Heart right ventricle (tissue), 16 donors: ENCODE data around the gene SLC25A42. TPM values are rescaled to one million over a fixed set of nuclear protein-coding genes. Genes with fewer than 3 reads are reported as not detected.

Source experiments
- ATAC-seq, 8 donors: fragments of 200-7000 bp; cut with Tn5 transposase; one replicate each; pipeline ENCODE4 v1.9.1; 2020; ENCODE audit warnings: mild to moderate bottlenecking in 8 of 8, moderate library complexity in 8 of 8, moderate number of reproducible peaks in 1 of 8
- DNase-seq, 2 donors: peaks; one replicate each; pipeline ENCODE4 v3.0.0-alpha.2; 2020
- H3K27ac ChIP-seq, 10 donors: fragments of 200-600 bp; sonication (generic) in 2 of 10; one replicate each; pipeline versions ENCODE4 v1.5.0 to v1.8.0; 2020 to 2022; ENCODE audit warnings: mild to moderate bottlenecking in 3 of 10
- H3K27me3 ChIP-seq, 7 donors: fragments of 200-600 bp; one replicate each; pipeline ENCODE4 v1.8.0; 2021 to 2022; ENCODE audit warnings: mild to moderate bottlenecking in 2 of 7
- H3K36me3 ChIP-seq, 9 donors: fragments of 200-600 bp; sonication (generic) in 1 of 9; one replicate each; pipeline versions ENCODE4 v1.5.0 to v1.8.0; 2020 to 2022; ENCODE audit warnings: mild to moderate bottlenecking in 2 of 9
- H3K4me1 ChIP-seq, 9 donors: fragments of 200-600 bp; sonication (generic) in 1 of 9; one replicate each; pipeline versions ENCODE4 v1.5.0 to v1.8.0; 2020 to 2022; ENCODE audit warnings: mild to moderate bottlenecking in 4 of 9
- H3K4me3 ChIP-seq, 10 donors: fragments of 200-600 bp; sonication (generic) in 2 of 10; one replicate each; pipeline versions ENCODE4 v1.5.0 to v1.8.0; 2020 to 2022; ENCODE audit warnings: mild to moderate bottlenecking in 7 of 10, moderate library complexity in 2 of 10
- H3K9me3 ChIP-seq, 11 donors: fragments of 200-600 bp in 10 of 11; sonication (generic) in 2 of 11; one replicate each; pipeline versions ENCODE4 v1.5.0 to v1.8.0; 2013 to 2022; ENCODE audit warnings: mild to moderate bottlenecking in 2 of 11, control low read depth in 1 of 11, moderate library complexity in 1 of 11
- WGBS, 2 donors: extraction: QIAGEN DNeasy Blood & Tissue Kit; methylation state at CpG; one replicate each; pipeline ENCODE4 v1.1.7; 2013; ENCODE audit warnings: inconsistent platforms in 1 of 2; 5-methylcytosine and 5-hydroxymethylcytosine counted together
- intact Hi-C, 10 donors: fragments of 100-400 bp; cut with DNase I; formaldehyde crosslinking; loops; one replicate each; pipeline versions ENCODE4 v1.11.1 to v1.14.2; 2022
- polyA plus RNA-seq, 2 donors: library from polyadenylated mRNA; stranded (reverse); fragments of 200-250 nt; gene quantifications; one replicate each; pipeline ENCODE4 v1.2.3, GENCODE V29; 2013
- total RNA-seq, 10 donors: library from RNA; stranded (reverse); fragmentation: NEBNext Ultra II Directional in 3 of 10; extraction: Animal tissue kit (Norgen Biotek cat#: 25700) in 3 of 10; gene quantifications; one replicate each; pipeline versions ENCODE4 v1.2.1 to v1.2.4, GENCODE V29; 2021 to 2023
- TF ChIP-seq, protein P1 (sequence below), 9 donors: fragments of 200-600 bp; sonication (generic) in 2 of 9; IDR thresholded peaks; one replicate each; pipeline versions ENCODE4 v1.5.0 to v1.8.0; 2021 to 2022; ENCODE audit warnings: antibody characterized with exemption in 9 of 9, mild to moderate bottlenecking in 5 of 9, moderate library complexity in 1 of 9
- donor health status: Arrhythmogenic right ventricular cardiomyopathy.
- donor health status: ischemic (EF 13 %, LVEDD 7.1; RV severe dilation, severe dysfunction).
- donor health status: healthy with polysubstance abuse.
- donor health status: DM: no; HTN: yes; CAD: no.
- donor health status: DM: no; HTN: no; CAD: no.
- donor health status: ischemic (EF 25% LVEDD 6.9; RV normal size, moderate dysfunction).
- donor health status: ischemic (EF 25% LVEDD 5.7; RV mildly dilated, moderate dysfunction).
- donor health status: healthy.
- donor health status: DM: yes; HTN: yes; CAD: no.
- donor health status: Ischemic cardiomyopathy.
- donor health status: ischemic (EF 35%, LVEDD 5.7; RV mildly dilated, moderate dysfunction).
- donor health status: nonischemic (EF 11% LVEDD 7.7; RV severe dilation, severe dysfunction).
- donor health status: DM: yes; HTN: yes; CAD: no.
- donor health status: PGD.
- donor health status: ischemic (EF 29% LVEDD 5.4; RV normal size, mild dysfunction).
- donor health status: nonischemic (EF 23%, LVEDD 6.1; RV moderate dilation, normal function).

SLC25A42 gene
- total and polyA plus RNA-seq, 12 donors = 15.7 to 24.1 (median 18.2) TPM

DNA sequence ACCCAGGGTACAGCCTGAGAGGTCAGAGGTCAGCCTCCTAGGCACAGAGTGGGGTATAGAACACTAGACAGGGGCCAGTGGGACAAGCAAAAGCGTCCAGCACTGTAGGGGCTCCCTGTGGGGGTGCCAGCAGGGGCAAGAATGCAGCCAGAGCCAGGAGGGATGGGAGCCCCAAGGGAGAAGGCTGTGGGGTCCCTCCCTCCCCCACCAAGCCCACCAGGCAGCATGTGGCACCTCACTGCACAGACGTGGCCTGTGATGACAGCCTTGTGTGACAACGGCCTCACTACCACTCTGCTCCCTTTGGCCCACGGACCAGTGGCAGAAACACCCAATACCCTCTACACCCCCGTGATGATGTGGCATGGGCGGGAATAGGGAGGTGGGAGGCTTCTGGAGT is 20.3 kb upstream of the SLC25A42 start:
- TF ChIP-seq, protein P1, sequence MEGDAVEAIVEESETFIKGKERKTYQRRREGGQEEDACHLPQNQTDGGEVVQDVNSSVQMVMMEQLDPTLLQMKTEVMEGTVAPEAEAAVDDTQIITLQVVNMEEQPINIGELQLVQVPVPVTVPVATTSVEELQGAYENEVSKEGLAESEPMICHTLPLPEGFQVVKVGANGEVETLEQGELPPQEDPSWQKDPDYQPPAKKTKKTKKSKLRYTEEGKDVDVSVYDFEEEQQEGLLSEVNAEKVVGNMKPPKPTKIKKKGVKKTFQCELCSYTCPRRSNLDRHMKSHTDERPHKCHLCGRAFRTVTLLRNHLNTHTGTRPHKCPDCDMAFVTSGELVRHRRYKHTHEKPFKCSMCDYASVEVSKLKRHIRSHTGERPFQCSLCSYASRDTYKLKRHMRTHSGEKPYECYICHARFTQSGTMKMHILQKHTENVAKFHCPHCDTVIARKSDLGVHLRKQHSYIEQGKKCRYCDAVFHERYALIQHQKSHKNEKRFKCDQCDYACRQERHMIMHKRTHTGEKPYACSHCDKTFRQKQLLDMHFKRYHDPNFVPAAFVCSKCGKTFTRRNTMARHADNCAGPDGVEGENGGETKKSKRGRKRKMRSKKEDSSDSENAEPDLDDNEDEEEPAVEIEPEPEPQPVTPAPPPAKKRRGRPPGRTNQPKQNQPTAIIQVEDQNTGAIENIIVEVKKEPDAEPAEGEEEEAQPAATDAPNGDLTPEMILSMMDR (IDR thresholded peaks at IDR 0.05) = no peak
- Histone ChIP-seq H3K9me3 (no peaks in the 10 kb centered on the region), H3K27ac (no peak overlapping the region), H3K4me1 (peaks cover 0 to 6% (median 0%) of the 10 kb centered on the region in 9 donors), H3K4me3 (no peak overlapping the region), H3K27me3 (no peaks in the 10 kb centered on the region), H3K36me3 (peaks cover 0 to 68% (median 0%) of the 10 kb centered on the region in 9 donors)
- ATAC-seq (peak in 1 of 8 donors; percentile 25), DNase-seq (no peak)
- WGBS, 2 donors = 86 to 90% methylated on average over 6 of the region's 6 CpGs
- intact Hi-C loops = no loop called here

DNA sequence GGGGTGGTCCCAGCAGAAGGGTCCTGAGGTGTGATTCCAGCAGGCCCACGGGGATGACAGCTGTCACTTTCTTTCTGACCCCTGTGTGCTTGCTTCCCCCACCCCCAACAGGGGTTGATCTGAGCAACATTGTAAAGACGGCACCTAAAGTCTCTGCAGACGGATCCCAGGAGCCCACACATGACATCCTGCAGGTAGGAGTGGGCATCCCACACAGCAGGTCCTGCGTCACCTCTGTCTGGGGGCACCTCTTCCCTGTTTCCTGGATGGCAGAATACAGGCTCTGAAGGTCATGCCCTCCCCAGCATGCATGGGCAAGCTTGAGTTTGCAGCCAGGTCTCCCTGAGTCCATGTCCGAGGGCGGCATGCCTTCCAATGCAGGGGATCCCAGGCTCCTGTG is 19.9 kb upstream of the SLC25A42 start:
- intact Hi-C loops = no loop called here
- DNase-seq = no peak

DNA sequence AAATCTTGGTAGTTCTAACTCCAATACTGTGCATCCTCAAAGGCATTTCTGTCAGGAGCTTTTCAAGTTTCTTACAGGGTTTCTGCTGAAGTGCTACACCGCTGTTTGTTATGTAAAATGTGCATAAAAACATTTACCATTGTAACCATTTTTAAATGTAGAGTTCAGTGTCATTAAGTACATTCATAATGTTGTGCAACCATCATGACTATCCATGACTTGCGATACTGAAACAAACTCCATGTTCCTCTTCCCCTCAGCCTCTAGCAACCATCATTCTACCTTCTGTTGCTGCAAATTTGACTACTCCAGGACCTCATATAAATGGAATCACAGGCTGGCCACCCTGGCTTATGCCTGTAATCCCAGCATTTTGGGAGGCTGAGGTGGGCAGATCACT is 14.4 kb upstream of the SLC25A42 start:
- TF ChIP-seq, protein P1 (IDR thresholded peaks at IDR 0.05) = no peak
- no peak for ATAC-seq
- WGBS, 2 donors = 95 to 96% methylated on average over 2 of the region's 2 CpGs
- no peak overlapping the region for H3K4me3 ChIP-seq
- DNase-seq = no peak
- peaks cover 0 to 97% (median 6%) of the 10 kb centered on the region in 9 donors for H3K36me3 ChIP-seq
- no peaks in the 10 kb centered on the region for H3K9me3 ChIP-seq
- no peaks in the 10 kb centered on the region for H3K27me3 ChIP-seq
- intact Hi-C loops = no loop called here
- H3K27ac ChIP-seq = no peak overlapping the region
- H3K4me1 ChIP-seq = no peaks in the 10 kb centered on the region

More for the DNA sequence above, 19.9 kb upstream of the SLC25A42 start:
- TF ChIP-seq, protein P1 (IDR thresholded peaks at IDR 0.05) = no peak
- 95 to 97% methylated on average over 6 of the region's 6 CpGs for WGBS, 2 donors
- H3K4me1 ChIP-seq = peaks cover 0 to 6% (median 0%) of the 10 kb centered on the region in 9 donors
- no peak overlapping the region for H3K4me3 ChIP-seq
- no peak overlapping the region for H3K27ac ChIP-seq
- no peaks in the 10 kb centered on the region for H3K27me3 ChIP-seq
- no peaks in the 10 kb centered on the region for H3K9me3 ChIP-seq
- ATAC-seq = peak in 1 of 8 donors; percentile 20
- peaks cover 0 to 66% (median 0%) of the 10 kb centered on the region in 9 donors for H3K36me3 ChIP-seq

DNA sequence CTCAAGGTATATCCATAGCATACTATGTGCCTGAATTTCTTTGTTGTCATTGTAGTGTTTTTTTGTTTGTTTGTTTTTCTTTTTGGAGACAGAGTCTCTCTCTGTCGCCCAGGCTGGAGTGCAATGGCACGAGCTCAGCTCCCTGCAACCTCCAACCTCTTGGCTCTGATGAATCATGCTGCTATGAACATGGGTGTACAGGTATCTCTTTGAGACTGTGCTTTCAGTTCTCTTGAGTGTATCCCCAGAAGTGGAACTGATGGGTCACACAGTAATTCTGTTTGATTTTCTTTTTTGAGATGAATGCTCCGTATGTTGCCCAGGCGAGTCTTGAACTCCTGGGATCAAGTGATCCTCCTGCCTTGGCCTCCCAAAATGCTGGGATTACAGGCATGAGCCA is 13.7 kb upstream of the SLC25A42 start:
- DNase-seq (no peak), ATAC-seq (no peak)
- WGBS, 2 donors = 92 to 95% methylated on average over 4 of the region's 4 CpGs
- H3K27ac ChIP-seq = no peak overlapping the region
- H3K9me3 ChIP-seq = no peaks in the 10 kb centered on the region
- H3K4me1 ChIP-seq = no peaks in the 10 kb centered on the region
- H3K4me3 ChIP-seq = no peak overlapping the region
- TF ChIP-seq, protein P1 (IDR thresholded peaks at IDR 0.05) = no peak
- H3K27me3 ChIP-seq = no peaks in the 10 kb centered on the region
- intact Hi-C loops = loop anchor here in 3 of 10 donors (5.0 to 10.0 kb wide), 4 partner anchors 55 to 132 kb away; no protein-coding TSS in a partner anchor
- peaks cover 0 to 97% (median 13%) of the 10 kb centered on the region in 9 donors for H3K36me3 ChIP-seq
